HEK293T (cell line): Measurements from ENCODE around the gene GRAMD1A.

Source experiments
- BHLHE40 ChIP-seq: fragments of 450-650 bp; IDR thresholded peaks from 2 replicates; pipeline ENCODE4 v1.6.1; 2016; ENCODE audit warnings: mild to moderate bottlenecking, moderate library complexity, borderline replicate concordance
- ELF4 ChIP-seq: fragments of 450-650 bp; IDR thresholded peaks from 2 replicates; pipeline ENCODE4 v1.6.1; 2017; ENCODE audit warnings: antibody characterized with exemption
- L3MBTL2 ChIP-seq: fragments of 450-650 bp; conservative IDR thresholded peaks from 2 replicates; pipeline ENCODE4 v1.6.1; 2016; ENCODE audit warnings: mild to moderate bottlenecking
- TARDBP ChIP-seq: fragments of 450-650 bp; IDR thresholded peaks from 2 replicates; pipeline ENCODE4 v1.6.1; 2016
- ZNF384 ChIP-seq: fragments of 450-650 bp; IDR thresholded peaks from 2 replicates; pipeline ENCODE4 v1.6.1; 2016
- TF ChIP-seq, protein P1 (sequence below): fragments of 450-650 bp; IDR thresholded peaks from 2 replicates; pipeline ENCODE4 v1.6.1; 2016

GRCh38 chr19:34982275-34982674 lies 17.8 kb upstream of the GRAMD1A start:
- TF ChIP-seq ELF4, result no peak
- TF ChIP-seq BHLHE40, result no peak
- no peak for TF ChIP-seq L3MBTL2
- no peak for TF ChIP-seq TARDBP
- no peak for TF ChIP-seq ZNF384
- TF ChIP-seq, protein P1, sequence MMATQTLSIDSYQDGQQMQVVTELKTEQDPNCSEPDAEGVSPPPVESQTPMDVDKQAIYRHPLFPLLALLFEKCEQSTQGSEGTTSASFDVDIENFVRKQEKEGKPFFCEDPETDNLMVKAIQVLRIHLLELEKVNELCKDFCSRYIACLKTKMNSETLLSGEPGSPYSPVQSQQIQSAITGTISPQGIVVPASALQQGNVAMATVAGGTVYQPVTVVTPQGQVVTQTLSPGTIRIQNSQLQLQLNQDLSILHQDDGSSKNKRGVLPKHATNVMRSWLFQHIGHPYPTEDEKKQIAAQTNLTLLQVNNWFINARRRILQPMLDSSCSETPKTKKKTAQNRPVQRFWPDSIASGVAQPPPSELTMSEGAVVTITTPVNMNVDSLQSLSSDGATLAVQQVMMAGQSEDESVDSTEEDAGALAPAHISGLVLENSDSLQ, result no peak
